Measurements from ENCODE around the gene MRPL28. TPM values are rescaled to one million over a fixed set of nuclear protein-coding genes. Genes with fewer than 3 reads are reported as not detected.
A peak's percentile ranks its signal among the peaks of the same experiment; 100 is the strongest.

MRPL28 gene
- total and polyA plus RNA-seq, 2 donors (not counting 3 experiments of a cell fraction or from before 2014, with no cell fraction given) = 104 to 180 TPM

DNA sequence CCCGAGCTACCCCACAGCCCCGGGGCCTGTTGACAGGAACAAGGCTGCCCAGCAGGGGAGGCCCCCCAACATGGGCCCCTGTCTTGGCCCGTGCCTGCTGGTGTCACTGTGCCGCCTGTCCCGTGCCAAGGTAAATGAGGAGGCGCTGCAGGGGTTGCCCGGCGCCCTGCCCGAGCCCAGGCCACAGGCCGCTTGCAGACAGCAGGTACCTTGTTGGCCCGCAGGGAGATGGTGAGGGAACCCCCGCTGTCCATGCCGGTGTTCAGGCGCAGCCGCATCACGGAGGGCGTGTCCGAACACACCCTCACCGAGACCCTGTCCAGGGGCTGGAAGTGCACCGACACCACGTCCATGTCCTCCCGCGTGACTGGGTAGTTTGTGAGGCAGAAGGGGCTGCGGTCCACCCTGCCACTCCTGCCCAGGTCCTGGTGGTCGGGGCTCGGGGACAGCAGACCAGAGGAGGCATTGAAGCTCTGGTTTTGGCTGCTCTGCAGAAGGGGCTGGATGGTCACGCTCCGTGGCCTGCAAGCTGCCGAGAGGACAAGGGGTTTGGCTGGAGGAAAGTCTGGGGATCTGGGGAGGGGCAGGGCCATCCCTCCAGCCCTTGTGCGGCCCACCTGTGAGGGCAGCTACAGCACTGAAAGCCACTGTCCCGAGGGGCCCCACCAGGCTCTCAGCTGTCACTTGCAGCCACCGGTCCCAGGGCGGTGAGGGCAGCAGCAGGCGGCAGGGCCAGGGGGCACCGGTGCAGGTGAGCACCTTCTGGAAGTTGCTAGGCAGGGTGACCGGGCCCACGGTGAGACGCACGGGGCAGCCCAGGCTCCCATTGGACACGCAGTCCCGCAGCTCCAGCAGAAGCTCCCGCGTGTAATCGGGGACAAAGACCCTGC is 5.8 kb upstream of the MRPL28 start:
- Histone ChIP-seq H3K79me2 (ENCODE audit: control insufficient read depth, insufficient read depth, low read length) (peaks cover 24% of the 10 kb centered on the region), H3K36me3 (ENCODE audit: control insufficient read depth in 2 of 2, extremely low read depth in 1 of 2, insufficient read depth in 2 of 2, low read length in 2 of 2) (peaks cover 7 to 48% of the 10 kb centered on the region in 2 experiments), H3K27ac (ENCODE audit: insufficient read depth, low read depth, low read length) (no peak overlapping the region), H3K4me1 (ENCODE audit: control insufficient read depth, extremely low read depth, insufficient read depth, low read length) (no peaks in the 10 kb centered on the region), H3K27me3 (ENCODE audit: control insufficient read depth in 2 of 2, insufficient read depth in 2 of 2, low read length in 2 of 2) (no peaks in the 10 kb centered on the region), H3K4me2 (ENCODE audit: insufficient read depth, low read length) (no peak overlapping the region), H2AFZ (ENCODE audit: low read depth, low read length) (no peak overlapping the region), H3K9me1 (replicated peaks; ENCODE audit: control insufficient read depth, extremely low read depth, insufficient read depth, low read length) (no peaks in the 10 kb centered on the region), H3K9me3 (replicated peaks; ENCODE audit: control insufficient read depth, insufficient read depth, low read length) (no peaks in the 10 kb centered on the region), H3K4me3 (replicated peaks in 1 of 3; ENCODE audit: insufficient read depth in 1 of 3, low read depth in 1 of 3, low read length in 3 of 3) (no peak overlapping the region), H3K9ac (replicated peaks; ENCODE audit: extremely low read depth, insufficient read depth, low read length) (no peak overlapping the region), H4K20me1 (replicated peaks; ENCODE audit: control insufficient read depth, extremely low read depth, insufficient read depth, low read length) (no peaks in the 10 kb centered on the region)
- TF ChIP-seq EZH2 (IDR thresholded peaks at IDR 0.05; ENCODE audit: borderline replicate concordance, low read depth, low read length, severe bottlenecking) (no peak), POLR2AphosphoS5 (IDR thresholded peaks at IDR 0.05; ENCODE audit: insufficient read depth, low read depth, low read length) (no peak), GATA2 (IDR thresholded peaks at IDR 0.05; ENCODE audit: insufficient read depth, insufficient read length, low read depth, low read length) (no peak), MYC (IDR thresholded peaks at IDR 0.05; ENCODE audit: low read depth, low read length) (no peak), JUN (IDR thresholded peaks at IDR 0.05; ENCODE audit: borderline replicate concordance, insufficient read depth, insufficient read length, low read depth) (no peak), FOS (IDR thresholded peaks at IDR 0.05; ENCODE audit: borderline replicate concordance, insufficient read depth, low read length) (no peak), POLR2A (IDR thresholded peaks at IDR 0.05; ENCODE audit: low read depth, low read length) (no peak)
- TF ChIP-seq, protein P1, sequence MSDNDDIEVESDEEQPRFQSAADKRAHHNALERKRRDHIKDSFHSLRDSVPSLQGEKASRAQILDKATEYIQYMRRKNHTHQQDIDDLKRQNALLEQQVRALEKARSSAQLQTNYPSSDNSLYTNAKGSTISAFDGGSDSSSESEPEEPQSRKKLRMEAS (IDR thresholded peaks at IDR 0.05; ENCODE audit: insufficient read depth, insufficient read length) = no peak
- TF ChIP-seq, protein P2, sequence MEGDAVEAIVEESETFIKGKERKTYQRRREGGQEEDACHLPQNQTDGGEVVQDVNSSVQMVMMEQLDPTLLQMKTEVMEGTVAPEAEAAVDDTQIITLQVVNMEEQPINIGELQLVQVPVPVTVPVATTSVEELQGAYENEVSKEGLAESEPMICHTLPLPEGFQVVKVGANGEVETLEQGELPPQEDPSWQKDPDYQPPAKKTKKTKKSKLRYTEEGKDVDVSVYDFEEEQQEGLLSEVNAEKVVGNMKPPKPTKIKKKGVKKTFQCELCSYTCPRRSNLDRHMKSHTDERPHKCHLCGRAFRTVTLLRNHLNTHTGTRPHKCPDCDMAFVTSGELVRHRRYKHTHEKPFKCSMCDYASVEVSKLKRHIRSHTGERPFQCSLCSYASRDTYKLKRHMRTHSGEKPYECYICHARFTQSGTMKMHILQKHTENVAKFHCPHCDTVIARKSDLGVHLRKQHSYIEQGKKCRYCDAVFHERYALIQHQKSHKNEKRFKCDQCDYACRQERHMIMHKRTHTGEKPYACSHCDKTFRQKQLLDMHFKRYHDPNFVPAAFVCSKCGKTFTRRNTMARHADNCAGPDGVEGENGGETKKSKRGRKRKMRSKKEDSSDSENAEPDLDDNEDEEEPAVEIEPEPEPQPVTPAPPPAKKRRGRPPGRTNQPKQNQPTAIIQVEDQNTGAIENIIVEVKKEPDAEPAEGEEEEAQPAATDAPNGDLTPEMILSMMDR (IDR thresholded peaks at IDR 0.05; ENCODE audit: extremely low read depth in 1 of 2, insufficient read depth in 1 of 2, low read depth in 1 of 2, low read length in 2 of 2) = no peak
- TSS peak; percentile 12 for BruUV-seq (replicated peaks)
- ChIA-PET CTCF (no interaction called here), POLR2A (no interaction called here)
- dilution Hi-C loops (cut with MboI; ENCODE audit: extremely low pct_ligation_motif_present, low sequenced_read_pairs) = no loop called here
- DNase-seq (ENCODE audit: low read depth, low spot score) (no peak), FAIRE-seq (no peak)
- intact Hi-C loops (cut with micrococcal nuclease) = no loop called here

All from endothelial cell of umbilical vein (primary cell).